ENCODE measurements around the gene RPL29. TPM values are rescaled to one million over a fixed set of nuclear protein-coding genes. Genes with fewer than 3 reads are reported as not detected.
A peak's percentile ranks its signal among the peaks of the same experiment; 100 is the strongest.

Gene RPL29
- total RNA-seq, 4 donors from 2014 or later: 1,191 to 2,826 (median 1,725) TPM

GRCh38 chr3:52040600-52040999 lies 44.9 kb upstream of the RPL29 start:
- no peak overlapping the region for H3K4me3 ChIP-seq
- TF ChIP-seq CTCF (IDR thresholded peaks at IDR 0.05) (no peak), POLR2A (IDR thresholded peaks at IDR 0.05) (no peak)
- DNase-seq: no peak
- intact Hi-C loops (cut with DNase I): no loop called here
- no peaks in the 10 kb centered on the region for H3K9me3 ChIP-seq
- H3K27me3 ChIP-seq: no peaks in the 10 kb centered on the region
- peak overlapping the region in 3 of 4 donors; percentile 23 to 57 (median 54) for H3K27ac ChIP-seq
- 78 to 85% methylated on average over 8 of the region's 8 CpGs for WGBS, 2 donors
- no peaks in the 10 kb centered on the region for H3K36me3 ChIP-seq
- peaks cover 28 to 82% (median 41%) of the 10 kb centered on the region in 3 donors for H3K4me1 ChIP-seq

GRCh38 chr3:52039846-52040245 lies 44.2 kb upstream of the RPL29 start:
- Histone ChIP-seq H3K4me1 (peaks cover 21 to 74% (median 35%) of the 10 kb centered on the region in 3 donors), H3K36me3 (no peaks in the 10 kb centered on the region), H3K27me3 (no peaks in the 10 kb centered on the region), H3K4me3 (peak overlapping the region in 1 of 4 donors; percentile 8), H3K9me3 (no peaks in the 10 kb centered on the region), H3K27ac (peak overlapping the region in 3 of 4 donors; percentile 54 to 57 (median 56))
- DNase-seq: no peak
- WGBS, 2 donors: 50 to 70% methylated on average over 2 to 6 of the region's 17 CpGs
- TF ChIP-seq POLR2A (IDR thresholded peaks at IDR 0.05): no peak
- no peak for TF ChIP-seq CTCF (IDR thresholded peaks at IDR 0.05)
- intact Hi-C loops (cut with DNase I): no loop called here

GRCh38 chr3:52039426-52039825 lies 43.7 kb upstream of the RPL29 start:
- Histone ChIP-seq H3K36me3 (no peaks in the 10 kb centered on the region), H3K9me3 (no peaks in the 10 kb centered on the region), H3K4me1 (peaks cover 20 to 70% (median 33%) of the 10 kb centered on the region in 3 donors), H3K27ac (peak overlapping the region in 3 of 4 donors; percentile 54 to 57 (median 56)), H3K4me3 (no peak overlapping the region), H3K27me3 (no peaks in the 10 kb centered on the region)
- WGBS, 2 donors: 60 to 69% methylated on average over 2 to 3 of the region's 4 CpGs
- TF ChIP-seq POLR2A (IDR thresholded peaks at IDR 0.05): no peak
- TF ChIP-seq CTCF (IDR thresholded peaks at IDR 0.05): no peak
- intact Hi-C loops (cut with DNase I): no loop called here
- DNase-seq: no peak

- DNase-seq: no peak
- H3K9me3 ChIP-seq: no peaks in the 10 kb centered on the region
- intact Hi-C loops (cut with DNase I): no loop called here
- H3K27ac ChIP-seq: peak overlapping the region in 1 of 4 donors; percentile 31
- H3K27me3 ChIP-seq: no peaks in the 10 kb centered on the region
- no peak overlapping the region for H3K4me3 ChIP-seq
- H3K4me1 ChIP-seq: peaks cover 20 to 63% (median 36%) of the 10 kb centered on the region in 3 donors
- 77% methylated on average over 6 of the region's 6 CpGs; no CpG with 5 or more reads in 1 of the 2 donors for WGBS, 2 donors
- no peaks in the 10 kb centered on the region for H3K36me3 ChIP-seq
- TF ChIP-seq CTCF (IDR thresholded peaks at IDR 0.05) (no peak), POLR2A (IDR thresholded peaks at IDR 0.05) (no peak)
Observed at GRCh38 chr3:52038227-52038626, 42.5 kb upstream of the RPL29 start.

GRCh38 chr3:52037291-52037690 lies 41.6 kb upstream of the RPL29 start:
- no peaks in the 10 kb centered on the region for H3K36me3 ChIP-seq
- no peak overlapping the region for H3K27ac ChIP-seq
- no peaks in the 10 kb centered on the region for H3K27me3 ChIP-seq
- H3K4me1 ChIP-seq: peaks cover 20 to 69% (median 45%) of the 10 kb centered on the region in 3 donors
- H3K9me3 ChIP-seq: no peaks in the 10 kb centered on the region
- H3K4me3 ChIP-seq: no peak overlapping the region
- intact Hi-C loops (cut with DNase I): no loop called here
- 80 to 100% methylated on average over 1 of the region's 4 CpGs for WGBS, 2 donors
- DNase-seq: no peak
- no peak for TF ChIP-seq POLR2A (IDR thresholded peaks at IDR 0.05)
- no peak for TF ChIP-seq CTCF (IDR thresholded peaks at IDR 0.05)

Measured in esophagus squamous epithelium (tissue), 5 donors.